Neural cell (in vitro differentiated cells): ENCODE measurements around the gene FXYD6. TPM values are rescaled to one million over a fixed set of nuclear protein-coding genes. Genes with fewer than 3 reads are reported as not detected.
A peak's percentile ranks its signal among the peaks of the same experiment; 100 is the strongest.

Experiments used
- H2AFZ ChIP-seq: fragments of 200-600, 300-800 bp; sonication (generic), shearing (Covaris generic); 2 replicates; pipeline ENCODE4 v1.6.0; 2014; ENCODE audit warnings: low read depth, mild to moderate bottlenecking, antibody characterized with exemption, low read length, moderate library complexity
- H3F3A ChIP-seq: fragments of 200-600 bp; shearing (Covaris generic); 2 replicates; pipeline ENCODE4 v1.6.1; 2016; ENCODE audit warnings: mild to moderate bottlenecking, moderate library complexity, mixed read lengths, antibody characterized with exemption, low read length; ENCODE audit not compliant: insufficient read depth, poor library complexity, severe bottlenecking
- H3K27ac ChIP-seq: fragments of 200-600, 300-800 bp; sonication (generic), shearing (Covaris generic); 2 replicates; pipeline ENCODE4 v1.5.1; 2014; ENCODE audit warnings: mild to moderate bottlenecking, low read length, moderate library complexity
- H3K27me3 ChIP-seq: fragments of 300-800, 200-600 bp; sonication (generic), shearing (Covaris generic); 2 replicates; pipeline ENCODE4 v1.6.0; 2014; ENCODE audit warnings: mild to moderate bottlenecking, low read depth, low read length, moderate library complexity; ENCODE audit not compliant: insufficient read depth
- H3K36me3 ChIP-seq: fragments of 300-800, 200-600 bp; sonication (generic), shearing (Covaris generic); 2 replicates; pipeline ENCODE4 v1.5.1; 2014; ENCODE audit warnings: mild to moderate bottlenecking, antibody characterized with exemption, low read length, moderate library complexity; ENCODE audit not compliant: insufficient read depth
- H3K4me2 ChIP-seq: fragments of 300-800, 200-600 bp; sonication (generic), shearing (Covaris generic); 2 replicates; pipeline ENCODE4 v1.6.0; 2014; ENCODE audit warnings: mild to moderate bottlenecking, low read length
- H3K4me3 ChIP-seq: fragments of 300-800, 200-600 bp; sonication (generic), shearing (Covaris generic); 2 replicates; pipeline ENCODE4 v1.5.1; 2014; ENCODE audit warnings: mild to moderate bottlenecking, low read length, moderate library complexity
- H3K79me2 ChIP-seq: fragments of 200-600 bp; shearing (Covaris generic); replicated peaks from 2 replicates; pipeline ENCODE4 v1.6.0; 2014; ENCODE audit warnings: mild to moderate bottlenecking, low read length, moderate library complexity; ENCODE audit not compliant: insufficient read depth
- H3K9ac ChIP-seq: fragments of 300-800, 200-600 bp; sonication (generic), shearing (Covaris generic); 2 replicates; pipeline ENCODE4 v1.6.1; 2016; ENCODE audit warnings: mild to moderate bottlenecking, low read length, mixed read lengths
- H3K9me2 ChIP-seq: fragments of 200-600 bp; shearing (Covaris generic); 2 replicates; pipeline ENCODE4 v1.6.1; 2016; ENCODE audit warnings: mild to moderate bottlenecking, low read length, mixed read lengths; ENCODE audit not compliant: insufficient read depth
- H3K9me3 ChIP-seq: fragments of 200-600, 300-800 bp; sonication (generic), shearing (Covaris generic); 2 replicates; pipeline ENCODE4 v1.6.1; 2016; ENCODE audit warnings: mild to moderate bottlenecking, mixed run types, low read length, moderate library complexity, mixed read lengths
- H4K20me1 ChIP-seq: fragments of 200-600 bp; shearing (Covaris generic); 2 replicates; pipeline ENCODE4 v1.6.1; 2016; ENCODE audit warnings: mild to moderate bottlenecking, mixed run types; ENCODE audit not compliant: insufficient read depth
- EP300 ChIP-seq: fragments of 450-650 bp; conservative IDR thresholded peaks from 2 replicates; pipeline ENCODE4 v1.6.1; 2014; ENCODE audit warnings: antibody characterized with exemption, mild to moderate bottlenecking, moderate library complexity; ENCODE audit not compliant: poor library complexity, severe bottlenecking
- EZH2 ChIP-seq: fragments of 200-600, 300-800 bp; shearing (Covaris generic), sonication (generic); IDR thresholded peaks from 2 replicates; pipeline ENCODE4 v1.6.1; 2014; ENCODE audit warnings: antibody characterized with exemption, low read length, borderline replicate concordance, mild to moderate bottlenecking; ENCODE audit not compliant: insufficient read depth, poor library complexity, severe bottlenecking
- MXI1 ChIP-seq: fragments of 450-650 bp; conservative IDR thresholded peaks from 2 replicates; pipeline ENCODE4 v1.6.1; 2014; ENCODE audit warnings: antibody characterized with exemption, mild to moderate bottlenecking; ENCODE audit not compliant: poor library complexity, severe bottlenecking
- POLR2AphosphoS5 ChIP-seq: IDR thresholded peaks from 2 replicates; pipeline ENCODE4 v1.6.1; 2012
- RAD21 ChIP-seq: fragments of 450-650 bp; conservative IDR thresholded peaks from 2 replicates; pipeline ENCODE4 v1.6.1; 2014; ENCODE audit warnings: antibody characterized with exemption, mild to moderate bottlenecking, moderate library complexity
- REST ChIP-seq: IDR thresholded peaks from 2 replicates; pipeline ENCODE4 v1.6.1; 2012; ENCODE audit warnings: borderline replicate concordance
- SMC3 ChIP-seq: fragments of 450-650 bp; conservative IDR thresholded peaks from 2 replicates; pipeline ENCODE4 v1.6.1; 2014; ENCODE audit warnings: antibody characterized with exemption, mild to moderate bottlenecking, moderate library complexity; ENCODE audit not compliant: poor library complexity
- TAF1 ChIP-seq: IDR thresholded peaks from 2 replicates; pipeline ENCODE4 v1.6.1; 2012; ENCODE audit warnings: low read depth
- polyA plus RNA-seq: library from polyadenylated mRNA; depleted of rRNA; stranded (reverse); fragments of >200 nt; gene quantifications from 2 replicates; pipeline ENCODE4 v1.2.3, GENCODE V29; 2014
- TF ChIP-seq, protein P1 (sequence below): fragments of 450-650 bp; IDR thresholded peaks from 2 replicates; pipeline ENCODE4 v1.5.1; 2014; ENCODE audit warnings: antibody characterized with exemption, mild to moderate bottlenecking, moderate library complexity; ENCODE audit not compliant: poor library complexity, severe bottlenecking

FXYD6 gene
- polyA plus RNA-seq, 1 donor from 2014 or later: 218 TPM

- TF ChIP-seq REST: no peak
- TF ChIP-seq SMC3: peak; percentile 96
- no peak for TF ChIP-seq EZH2
- peak; percentile 93 for TF ChIP-seq RAD21
- TF ChIP-seq MXI1: no peak
- TF ChIP-seq POLR2AphosphoS5: no peak
- TF ChIP-seq, protein P1, sequence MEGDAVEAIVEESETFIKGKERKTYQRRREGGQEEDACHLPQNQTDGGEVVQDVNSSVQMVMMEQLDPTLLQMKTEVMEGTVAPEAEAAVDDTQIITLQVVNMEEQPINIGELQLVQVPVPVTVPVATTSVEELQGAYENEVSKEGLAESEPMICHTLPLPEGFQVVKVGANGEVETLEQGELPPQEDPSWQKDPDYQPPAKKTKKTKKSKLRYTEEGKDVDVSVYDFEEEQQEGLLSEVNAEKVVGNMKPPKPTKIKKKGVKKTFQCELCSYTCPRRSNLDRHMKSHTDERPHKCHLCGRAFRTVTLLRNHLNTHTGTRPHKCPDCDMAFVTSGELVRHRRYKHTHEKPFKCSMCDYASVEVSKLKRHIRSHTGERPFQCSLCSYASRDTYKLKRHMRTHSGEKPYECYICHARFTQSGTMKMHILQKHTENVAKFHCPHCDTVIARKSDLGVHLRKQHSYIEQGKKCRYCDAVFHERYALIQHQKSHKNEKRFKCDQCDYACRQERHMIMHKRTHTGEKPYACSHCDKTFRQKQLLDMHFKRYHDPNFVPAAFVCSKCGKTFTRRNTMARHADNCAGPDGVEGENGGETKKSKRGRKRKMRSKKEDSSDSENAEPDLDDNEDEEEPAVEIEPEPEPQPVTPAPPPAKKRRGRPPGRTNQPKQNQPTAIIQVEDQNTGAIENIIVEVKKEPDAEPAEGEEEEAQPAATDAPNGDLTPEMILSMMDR: peak; percentile 90
- TF ChIP-seq EP300: no peak
- no peak for TF ChIP-seq TAF1
- Histone ChIP-seq H2AFZ (no peak overlapping the region), H3K4me3 (no peak overlapping the region), H3K27ac (no peak overlapping the region), H4K20me1 (no peaks in the 10 kb centered on the region), H3K36me3 (no peaks in the 10 kb centered on the region), H3K79me2 (no peaks in the 10 kb centered on the region), H3K27me3 (no peaks in the 10 kb centered on the region), H3K4me2 (no peak overlapping the region), H3F3A (no peaks in the 10 kb centered on the region), H3K9ac (no peak overlapping the region), H3K9me2 (no peaks in the 10 kb centered on the region), H3K9me3 (no peaks in the 10 kb centered on the region)
Observed at GRCh38 chr11:117819096-117820040, 57.1 kb downstream of the FXYD6 start.

DNA sequence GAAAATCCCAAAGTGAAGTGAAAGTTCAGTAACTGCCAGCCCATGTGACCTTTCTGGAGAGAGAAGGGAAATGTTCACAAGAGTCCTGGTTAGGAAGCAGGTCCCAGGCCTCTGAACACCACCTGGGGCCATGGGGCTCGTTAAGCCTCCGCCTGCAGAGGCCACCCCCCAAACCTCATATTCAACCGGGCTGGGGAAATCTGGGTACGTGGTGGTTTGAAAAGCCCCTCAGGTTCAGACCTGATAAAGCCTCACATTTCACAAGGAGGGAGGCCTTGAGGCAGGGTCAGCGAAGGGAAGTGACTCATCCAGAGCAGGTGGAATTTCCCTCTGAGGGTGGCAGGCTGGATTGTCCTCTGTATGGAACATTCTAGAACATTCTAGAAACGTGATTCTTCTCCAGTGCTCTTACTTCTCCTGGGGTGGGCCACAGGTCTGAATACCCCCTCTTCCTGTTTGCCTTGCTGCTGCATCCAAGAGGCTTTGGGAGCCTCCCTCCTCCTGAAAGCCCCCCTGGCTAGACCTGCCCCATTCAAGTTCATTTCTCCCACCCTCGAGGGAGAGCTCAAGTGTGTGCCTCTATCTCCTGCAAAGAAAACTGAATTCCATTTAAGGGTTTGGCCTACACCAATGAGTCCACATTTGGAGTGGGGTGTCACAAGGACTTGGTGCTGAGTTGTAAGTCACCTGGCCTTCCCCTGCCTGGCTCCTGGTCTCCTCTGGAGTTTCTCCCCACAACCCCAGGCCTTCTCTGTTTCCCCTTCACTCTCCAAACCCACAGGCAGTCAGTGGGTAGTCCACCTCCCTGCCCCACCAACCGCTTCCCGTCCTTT, 58.2 kb downstream of the FXYD6 start:
- H3K9ac ChIP-seq: no peak overlapping the region
- H3K4me3 ChIP-seq: no peak overlapping the region

More for the DNA sequence above, 58.2 kb downstream of the FXYD6 start:
- Histone ChIP-seq H2AFZ (no peak overlapping the region), H3K27me3 (no peaks in the 10 kb centered on the region), H3K79me2 (no peaks in the 10 kb centered on the region), H4K20me1 (no peaks in the 10 kb centered on the region), H3K9me2 (no peaks in the 10 kb centered on the region), H3F3A (no peaks in the 10 kb centered on the region), H3K4me2 (no peak overlapping the region), H3K27ac (no peak overlapping the region), H3K36me3 (no peaks in the 10 kb centered on the region), H3K9me3 (no peaks in the 10 kb centered on the region)
- TF ChIP-seq RAD21: no peak
- TF ChIP-seq, protein P1: no peak
- no peak for TF ChIP-seq MXI1
- TF ChIP-seq TAF1: no peak
- no peak for TF ChIP-seq EP300
- no peak for TF ChIP-seq SMC3
- TF ChIP-seq POLR2AphosphoS5: no peak
